MCF 10A (cell line): ENCODE data around the gene ZFX. TPM values are rescaled to one million over a fixed set of nuclear protein-coding genes. Genes with fewer than 3 reads are reported as not detected.

Source experiments
- BruUV-seq: library from RNA; stranded (reverse); fragments of 400-500 nt; replicated peaks from 2 replicates; lab custom pipeline; 2021; lab: Mats Ljungman, UMichigan
- CTCF ChIA-PET: fragments of 300-600 bp; sonication (Branson Sonifier 250); formaldehyde crosslinking; extraction: SDS; loops from one replicate; lab custom pipeline; 2021; ENCODE audit warnings: antibody characterized with exemption, inconsistent platforms; lab: Yijun Ruan, JAX
- POLR2A ChIA-PET: fragments of 300-600, 350-650 bp; sonication (Branson Sonifier 250); formaldehyde crosslinking; extraction: SDS; loops from one replicate; lab custom pipeline; 2020; ENCODE audit warnings: antibody characterized with exemption, inconsistent platforms; lab: Yijun Ruan, JAX
- DNase-seq: peaks from one replicate; pipeline ENCODE4 v3.0.0-alpha.2; 2018; ENCODE audit not compliant: unreplicated experiment
- H3K27ac Mint-ChIP-seq: one replicate; pipeline ENCODE4 v1.8.0; 2022; ENCODE audit warnings: mild to moderate bottlenecking, low read depth, mixed read lengths; ENCODE audit not compliant: unreplicated experiment
- H3K27me3 Mint-ChIP-seq: one replicate; pipeline ENCODE4 v1.8.0; 2022; ENCODE audit warnings: mixed read lengths; ENCODE audit not compliant: insufficient read depth, unreplicated experiment
- H3K36me3 Mint-ChIP-seq: one replicate; pipeline ENCODE4 v1.8.0; 2022; ENCODE audit warnings: mild to moderate bottlenecking, moderate library complexity, mixed read lengths; ENCODE audit not compliant: insufficient read depth, unreplicated experiment
- H3K4me1 Mint-ChIP-seq: one replicate; pipeline ENCODE4 v1.8.0; 2022; ENCODE audit warnings: mixed read lengths; ENCODE audit not compliant: insufficient read depth, unreplicated experiment
- H3K4me3 Mint-ChIP-seq: one replicate; pipeline ENCODE4 v1.8.0; 2022; ENCODE audit warnings: mild to moderate bottlenecking, moderate library complexity, mixed read lengths; ENCODE audit not compliant: unreplicated experiment
- H3K9me3 Mint-ChIP-seq: one replicate; pipeline ENCODE4 v1.8.0; 2022; ENCODE audit warnings: mixed read lengths; ENCODE audit not compliant: unreplicated experiment
- intact Hi-C: fragments of 100-400 bp; cut with micrococcal nuclease; formaldehyde crosslinking; loops from 2 replicates; pipeline ENCODE4 v1.14.1; 2022
- total RNA-seq: library from RNA; stranded (reverse); gene quantifications from 2 replicates; pipeline ENCODE4 v1.2.3, GENCODE V29; 2022
- TF ChIP-seq, protein P1 (sequence below): fragments of 200-600 bp; IDR thresholded peaks from one replicate; pipeline ENCODE4 v1.8.0; 2022; ENCODE audit warnings: antibody characterized with exemption, mild to moderate bottlenecking; ENCODE audit not compliant: unreplicated experiment

The ZFX gene
- total RNA-seq, 1 experiment from 2014 or later, result 72.3 TPM

DNA sequence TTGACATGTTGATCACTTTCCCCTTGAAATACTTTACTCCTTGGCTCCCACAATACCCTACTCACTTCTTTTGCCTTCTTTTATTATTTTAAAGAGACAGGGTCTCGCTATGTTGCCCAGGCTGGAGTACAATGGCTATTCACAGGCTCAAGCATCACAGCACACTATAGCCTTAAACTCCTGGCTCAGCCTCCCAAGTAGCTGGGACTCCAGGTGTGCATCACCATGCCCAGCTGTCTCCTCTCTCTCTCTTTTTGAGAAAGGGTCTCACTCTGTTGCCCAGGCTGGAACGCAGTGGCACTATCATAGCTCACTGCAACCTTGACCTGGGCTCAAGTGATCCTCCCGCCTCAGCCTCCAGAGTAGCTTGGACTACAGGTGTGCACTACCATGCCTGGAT is 112.8 kb downstream of the ZFX start:
- no peak overlapping the region for H3K4me3 Mint-ChIP-seq
- peaks cover 65% of the 10 kb centered on the region for H3K27me3 Mint-ChIP-seq
- no peak for DNase-seq
- TF ChIP-seq, protein P1, sequence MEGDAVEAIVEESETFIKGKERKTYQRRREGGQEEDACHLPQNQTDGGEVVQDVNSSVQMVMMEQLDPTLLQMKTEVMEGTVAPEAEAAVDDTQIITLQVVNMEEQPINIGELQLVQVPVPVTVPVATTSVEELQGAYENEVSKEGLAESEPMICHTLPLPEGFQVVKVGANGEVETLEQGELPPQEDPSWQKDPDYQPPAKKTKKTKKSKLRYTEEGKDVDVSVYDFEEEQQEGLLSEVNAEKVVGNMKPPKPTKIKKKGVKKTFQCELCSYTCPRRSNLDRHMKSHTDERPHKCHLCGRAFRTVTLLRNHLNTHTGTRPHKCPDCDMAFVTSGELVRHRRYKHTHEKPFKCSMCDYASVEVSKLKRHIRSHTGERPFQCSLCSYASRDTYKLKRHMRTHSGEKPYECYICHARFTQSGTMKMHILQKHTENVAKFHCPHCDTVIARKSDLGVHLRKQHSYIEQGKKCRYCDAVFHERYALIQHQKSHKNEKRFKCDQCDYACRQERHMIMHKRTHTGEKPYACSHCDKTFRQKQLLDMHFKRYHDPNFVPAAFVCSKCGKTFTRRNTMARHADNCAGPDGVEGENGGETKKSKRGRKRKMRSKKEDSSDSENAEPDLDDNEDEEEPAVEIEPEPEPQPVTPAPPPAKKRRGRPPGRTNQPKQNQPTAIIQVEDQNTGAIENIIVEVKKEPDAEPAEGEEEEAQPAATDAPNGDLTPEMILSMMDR, result no peak
- no TSS peak for BruUV-seq
- no peaks in the 10 kb centered on the region for H3K9me3 Mint-ChIP-seq
- ChIA-PET POLR2A (no interaction called here), CTCF (interaction anchor here (0.6 to 4.4 kb wide), 7 partner anchors 12 to 917 kb away, joined by 3 to 43 read pairs (median 4); no protein-coding TSS in a partner anchor)
- no peaks in the 10 kb centered on the region for H3K36me3 Mint-ChIP-seq
- H3K4me1 Mint-ChIP-seq, result no peaks in the 10 kb centered on the region
- intact Hi-C loops, result no loop called here
- H3K27ac Mint-ChIP-seq, result no peak overlapping the region

- Mint-ChIP-seq H3K36me3 (no peaks in the 10 kb centered on the region), H3K27ac (no peak overlapping the region), H3K4me3 (no peak overlapping the region), H3K27me3 (peaks cover 72% of the 10 kb centered on the region), H3K4me1 (no peaks in the 10 kb centered on the region), H3K9me3 (no peaks in the 10 kb centered on the region)
- ChIA-PET POLR2A (no interaction called here), CTCF (no interaction called here)
- no peak for DNase-seq
- intact Hi-C loops, result no loop called here
- BruUV-seq, result no TSS peak
- TF ChIP-seq, protein P1, result no peak
Measured at GRCh38 chrX:24264383-24264782, 114.9 kb downstream of the ZFX start.

Other genes starting within 250 kb of the ZFX start
- gene APOO, start 241.8 kb upstream of the ZFX start, total RNA-seq, result 35.9 and 37.2 TPM in 2 replicates
- gene CXorf58, start 241.7 kb upstream of the ZFX start, total RNA-seq, result not detected in 2 replicates
- 4.8 and 5.6 TPM in 2 replicates for gene KLHL15, start 122.5 kb upstream of the ZFX start, total RNA-seq
- 354 and 391 TPM in 2 replicates for gene EIF2S3, start 94.8 kb upstream of the ZFX start, total RNA-seq
- not detected in 2 replicates for gene SUPT20HL2, start 164.3 kb downstream of the ZFX start, total RNA-seq
- gene SUPT20HL1, start 210.9 kb downstream of the ZFX start, total RNA-seq, result not detected in 2 replicates